Stimulated activated naive B cell treated with anti-CD40 and anti-IgM and Interleukin-4, amounts not matched to agents 10 μg/mL and 1 μg/mL and 100 μg/mL, for 72 hours (primary cell): Measurements from ENCODE around the gene RCSD1.
A peak's percentile ranks its signal among the peaks of the same experiment; 100 is the strongest.

Experiments
- ATAC-seq, 2 donors: fragments of 150-1000 bp; cut with Tn5 transposase; replicated peaks; 2 replicates each; pipeline ENCODE4 v1.10.0; 2021; ENCODE audit warnings: moderate library complexity in 1 of 2
- DNase-seq: peaks from one replicate; pipeline ENCODE4 v3.0.0; 2021
- H3K27ac Mint-ChIP-seq: one replicate; pipeline ENCODE4 v1.8.0; 2022; ENCODE audit warnings: mild to moderate bottlenecking, mixed read lengths
- H3K27me3 Mint-ChIP-seq, 2 donors: one replicate each; pipeline ENCODE4 v1.8.0; 2022; ENCODE audit warnings: mixed read lengths in 2 of 2
- H3K36me3 Mint-ChIP-seq, 2 donors: one replicate each; pipeline ENCODE4 v1.8.0; 2022; ENCODE audit warnings: mixed read lengths in 2 of 2, mild to moderate bottlenecking in 1 of 2
- H3K4me1 Mint-ChIP-seq, 2 donors: one replicate each; pipeline ENCODE4 v1.8.0; 2022; ENCODE audit warnings: mixed read lengths in 2 of 2, mild to moderate bottlenecking in 1 of 2
- H3K4me3 Mint-ChIP-seq, 2 donors: one replicate each; pipeline ENCODE4 v1.8.0; 2022; ENCODE audit warnings: mild to moderate bottlenecking in 2 of 2, mixed read lengths in 2 of 2, moderate library complexity in 1 of 2
- H3K9me3 Mint-ChIP-seq, 2 donors: one replicate each; pipeline ENCODE4 v1.8.0; 2022; ENCODE audit warnings: mixed read lengths in 2 of 2, mild to moderate bottlenecking in 1 of 2

Gene RCSD1

DNA sequence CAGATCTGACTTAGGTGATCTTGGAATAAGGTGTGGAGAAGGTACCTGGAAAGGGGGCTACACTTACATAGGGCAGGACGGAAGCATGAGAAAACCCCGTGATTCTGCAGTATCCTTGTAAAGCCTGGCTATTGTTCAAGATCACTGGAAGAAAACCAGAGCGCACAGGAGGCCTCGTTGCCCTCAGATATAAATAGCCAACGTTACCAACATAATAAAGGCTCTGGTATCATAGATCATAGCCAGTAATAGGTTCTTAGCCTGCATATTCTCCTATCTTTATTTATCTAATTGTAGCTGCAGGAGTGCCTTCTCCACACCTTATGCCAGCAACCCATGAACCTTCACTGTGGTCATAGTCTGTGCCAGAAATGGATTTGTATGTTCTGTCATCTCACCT is 55.8 kb downstream of the RCSD1 start:
- Mint-ChIP-seq H3K4me3 (no peak overlapping the region), H3K9me3 (no peaks in the 10 kb centered on the region), H3K4me1 (peaks cover 48 to 54% of the 10 kb centered on the region in 2 donors), H3K36me3 (peaks cover 40 to 73% of the 10 kb centered on the region in 2 donors), H3K27ac (peak overlapping the region; percentile 70), H3K27me3 (no peaks in the 10 kb centered on the region)
- no peak for ATAC-seq
- DNase-seq: no peak

DNA sequence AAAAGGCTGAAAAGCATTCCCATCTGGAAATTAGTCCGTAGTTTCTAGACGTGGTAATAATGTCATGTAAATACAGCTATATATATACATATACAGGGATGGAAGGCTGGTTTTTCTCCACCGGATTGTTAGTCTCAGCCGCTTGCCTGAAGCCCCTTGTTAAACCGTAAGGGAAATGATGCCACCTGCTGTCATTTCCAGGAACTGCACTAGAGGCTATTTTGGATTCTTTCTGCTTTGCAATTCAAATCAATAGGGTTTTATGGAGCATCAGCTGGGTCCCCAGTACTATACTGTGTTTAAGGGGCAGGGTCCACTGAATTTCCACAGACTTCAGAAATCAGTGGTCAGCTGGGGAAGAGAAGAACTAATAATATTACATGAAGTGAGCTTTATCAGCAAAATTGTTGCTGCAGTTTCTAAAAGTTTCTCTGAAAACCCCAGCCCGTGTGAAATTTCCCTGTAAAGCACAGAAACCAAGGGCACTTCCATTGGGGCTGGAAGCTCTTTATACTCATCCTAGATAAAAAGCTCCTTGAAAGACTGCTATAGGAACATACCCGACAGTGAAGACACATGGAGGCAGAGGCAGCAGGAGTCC is 58.0 kb downstream of the RCSD1 start:
- Mint-ChIP-seq H3K27me3 (no peaks in the 10 kb centered on the region), H3K36me3 (peaks cover 39 to 69% of the 10 kb centered on the region in 2 donors), H3K27ac (peak overlapping the region; percentile 84), H3K4me3 (peak overlapping the region in 1 of 2 donors; percentile 2), H3K4me1 (peaks cover 46 to 61% of the 10 kb centered on the region in 2 donors), H3K9me3 (no peaks in the 10 kb centered on the region)
- DNase-seq (peak; percentile 63), ATAC-seq (peak; percentile 70 to 72)

DNA sequence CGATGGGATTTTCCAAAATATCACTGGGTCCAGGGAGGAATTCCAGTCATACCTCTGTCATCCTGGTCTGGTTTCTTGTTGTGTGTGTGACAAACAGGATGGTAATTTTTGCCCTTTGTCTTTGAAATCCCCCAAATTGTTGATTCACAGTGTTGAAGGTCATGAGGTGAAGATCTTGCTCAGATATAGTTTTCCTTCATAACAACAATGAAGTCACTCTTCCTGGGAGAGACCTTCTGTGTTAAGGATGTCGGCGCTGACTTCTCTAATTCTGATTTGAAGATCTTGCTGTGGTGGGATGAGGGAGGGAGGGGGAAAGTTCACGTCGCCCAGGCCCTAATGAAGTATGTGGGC is 59.5 kb downstream of the RCSD1 start:
- peak overlapping the region; percentile 78 for H3K27ac Mint-ChIP-seq
- peaks cover 44 to 70% of the 10 kb centered on the region in 2 donors for H3K36me3 Mint-ChIP-seq
- peaks cover 47 to 70% of the 10 kb centered on the region in 2 donors for H3K4me1 Mint-ChIP-seq
- H3K4me3 Mint-ChIP-seq: peak overlapping the region in 1 of 2 donors; percentile 22
- ATAC-seq (peak; percentile 64 to 72), DNase-seq (no peak)
- no peaks in the 10 kb centered on the region for H3K27me3 Mint-ChIP-seq
- H3K9me3 Mint-ChIP-seq: no peaks in the 10 kb centered on the region

DNA sequence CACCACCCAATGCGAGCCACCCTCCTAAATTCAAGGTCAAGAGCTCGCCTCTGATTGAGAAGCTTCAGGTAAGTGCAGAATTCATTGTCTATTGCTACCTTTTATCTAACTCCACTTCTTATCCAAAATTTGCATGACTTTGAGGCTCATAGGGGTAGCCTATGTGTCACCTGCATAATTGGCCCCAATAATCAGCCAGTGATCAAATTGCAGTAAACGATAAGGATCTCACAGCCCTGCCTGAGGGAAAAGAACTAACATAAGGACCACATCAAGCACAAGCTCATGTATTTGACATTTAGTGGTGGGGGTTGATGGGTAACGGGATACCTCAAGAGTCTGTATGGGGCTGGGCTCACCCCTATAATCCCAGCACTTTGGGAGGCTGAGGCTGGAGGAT is 60.0 kb downstream of the RCSD1 start:
- H3K9me3 Mint-ChIP-seq: no peaks in the 10 kb centered on the region
- H3K36me3 Mint-ChIP-seq: peaks cover 48 to 72% of the 10 kb centered on the region in 2 donors
- DNase-seq (no peak), ATAC-seq (no peak)
- no peak overlapping the region for H3K4me3 Mint-ChIP-seq
- peaks cover 49 to 73% of the 10 kb centered on the region in 2 donors for H3K4me1 Mint-ChIP-seq
- H3K27ac Mint-ChIP-seq: peak overlapping the region; percentile 78
- H3K27me3 Mint-ChIP-seq: no peaks in the 10 kb centered on the region

DNA sequence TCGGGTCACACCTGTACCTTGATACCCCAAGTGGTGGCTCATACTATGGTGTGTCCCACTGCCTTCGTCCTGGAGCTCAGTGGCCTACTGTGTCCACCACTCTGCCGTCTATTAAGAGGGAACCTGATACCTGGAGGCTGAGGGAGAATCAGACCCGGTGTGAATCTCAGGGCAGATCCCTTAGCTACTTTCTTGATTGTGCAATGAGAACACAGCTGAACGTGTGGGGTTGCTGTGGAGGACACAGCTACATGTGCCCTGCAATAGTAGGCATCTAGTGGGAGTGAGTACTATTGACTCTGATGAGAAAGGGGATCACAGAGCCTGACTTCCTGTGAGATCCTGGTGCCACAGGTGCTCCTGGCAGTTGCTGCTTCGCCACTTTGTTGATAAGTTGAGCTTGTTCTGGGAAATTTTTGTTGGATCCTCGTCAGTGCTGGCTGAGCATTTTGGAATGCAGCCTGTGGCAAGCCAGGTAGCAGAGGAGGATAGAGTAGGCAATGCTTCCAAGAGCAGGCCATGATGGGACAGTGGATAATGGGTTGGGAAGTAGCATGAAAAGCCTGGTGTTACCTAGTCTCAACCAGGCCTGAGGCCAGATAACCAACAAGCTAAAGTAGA is 63.5 kb downstream of the RCSD1 start:
- peaks cover 58 to 80% of the 10 kb centered on the region in 2 donors for H3K36me3 Mint-ChIP-seq

DNA sequence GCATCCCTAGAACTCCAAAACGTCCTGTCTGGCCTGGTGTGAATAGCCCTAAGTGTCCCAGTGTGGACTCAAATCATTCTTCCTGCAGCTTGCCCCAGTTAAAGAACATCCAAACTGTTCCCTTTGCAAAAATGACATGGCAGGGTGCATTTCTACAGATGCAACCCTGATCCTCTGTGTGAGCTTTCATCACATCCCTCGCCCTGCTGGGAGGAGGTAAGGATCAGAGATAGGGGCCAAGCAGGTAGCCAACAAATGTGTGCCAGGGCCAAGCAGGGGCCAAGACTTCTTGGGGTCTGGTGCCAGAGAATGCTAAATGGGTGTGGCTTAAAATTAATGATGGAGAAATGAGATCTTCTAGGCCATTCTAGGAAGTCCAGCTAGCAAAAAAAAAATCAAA is 64.7 kb downstream of the RCSD1 start:
- Mint-ChIP-seq H3K4me1 (peaks cover 38 to 58% of the 10 kb centered on the region in 2 donors), H3K36me3 (peaks cover 59 to 83% of the 10 kb centered on the region in 2 donors), H3K27ac (peak overlapping the region; percentile 63), H3K4me3 (no peak overlapping the region), H3K9me3 (no peaks in the 10 kb centered on the region), H3K27me3 (no peaks in the 10 kb centered on the region)
- ATAC-seq (no peak), DNase-seq (no peak)

More for the DNA sequence above, 63.5 kb downstream of the RCSD1 start:
- Mint-ChIP-seq H3K27me3 (no peaks in the 10 kb centered on the region), H3K4me1 (peaks cover 41 to 63% of the 10 kb centered on the region in 2 donors), H3K4me3 (no peak overlapping the region), H3K27ac (peak overlapping the region; percentile 62), H3K9me3 (no peaks in the 10 kb centered on the region)
- DNase-seq: no peak
- no peak for ATAC-seq

DNA sequence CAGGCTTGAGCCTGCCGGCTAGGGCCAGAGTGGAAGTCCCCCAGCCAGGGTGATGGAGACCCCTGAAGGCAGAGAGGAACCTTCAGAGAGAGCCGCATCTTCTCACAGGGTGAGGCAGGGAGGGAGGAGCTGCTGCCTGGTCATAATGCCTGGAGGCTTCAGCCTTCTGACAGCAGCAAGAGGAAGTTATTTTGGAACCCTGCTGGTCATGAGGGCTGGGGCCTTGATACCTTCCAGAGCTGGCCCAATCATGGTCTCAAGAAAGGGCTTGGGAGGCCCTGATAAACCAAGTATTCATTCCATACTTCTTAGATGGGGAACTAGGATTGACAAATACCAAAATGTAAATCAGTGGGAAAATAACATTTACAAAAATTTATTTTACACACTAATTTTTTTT is 65.1 kb downstream of the RCSD1 start:
- no peak for DNase-seq
- H3K4me1 Mint-ChIP-seq: peaks cover 37 to 58% of the 10 kb centered on the region in 2 donors
- peak overlapping the region; percentile 63 for H3K27ac Mint-ChIP-seq
- no peaks in the 10 kb centered on the region for H3K27me3 Mint-ChIP-seq
- no peaks in the 10 kb centered on the region for H3K9me3 Mint-ChIP-seq
- no peak for ATAC-seq
- no peak overlapping the region for H3K4me3 Mint-ChIP-seq
- peaks cover 60 to 83% of the 10 kb centered on the region in 2 donors for H3K36me3 Mint-ChIP-seq

DNA sequence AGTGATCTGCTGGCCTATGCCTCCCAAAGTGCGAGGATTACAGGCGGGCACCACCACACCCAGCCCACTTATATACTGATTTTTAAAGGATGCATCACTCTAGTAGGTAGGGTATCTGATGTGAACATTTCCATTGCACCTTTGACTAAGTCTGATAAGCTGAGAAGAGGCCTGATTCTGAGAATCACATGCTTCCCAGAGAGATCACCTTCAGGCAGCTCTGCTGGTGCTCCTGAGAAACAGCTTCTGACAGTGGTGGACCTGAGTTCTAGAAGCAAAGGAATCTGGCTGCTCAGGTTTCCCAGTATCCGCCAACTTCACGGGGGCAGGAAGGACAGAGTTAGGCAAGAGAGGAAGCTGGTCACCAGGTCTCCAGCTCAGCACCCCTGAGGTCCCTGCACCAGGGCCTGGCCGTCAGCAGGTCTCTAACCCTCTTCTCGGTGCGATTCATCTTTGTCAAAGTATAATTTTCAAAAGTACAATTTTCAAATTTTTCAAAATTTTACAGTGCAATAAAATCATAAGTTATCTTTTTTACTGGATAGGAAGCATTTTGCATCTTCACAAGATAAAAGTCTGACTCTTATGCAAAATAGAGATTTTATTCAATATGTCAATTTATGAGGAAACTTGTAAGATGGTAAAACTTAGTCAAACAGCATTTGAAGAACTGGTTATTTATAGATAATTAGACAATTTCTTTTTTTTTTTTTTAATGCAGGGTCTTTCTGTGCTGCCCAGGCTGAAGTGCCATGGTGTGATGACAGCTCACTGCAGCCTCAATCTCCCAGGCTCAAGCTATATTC is 65.9 kb downstream of the RCSD1 start:
- Mint-ChIP-seq H3K4me3 (no peak overlapping the region), H3K4me1 (peaks cover 37 to 50% of the 10 kb centered on the region in 2 donors), H3K27ac (peak overlapping the region; percentile 9), H3K9me3 (no peaks in the 10 kb centered on the region), H3K27me3 (no peaks in the 10 kb centered on the region), H3K36me3 (peaks cover 58 to 80% of the 10 kb centered on the region in 2 donors)
- DNase-seq (no peak), ATAC-seq (no peak)

DNA sequence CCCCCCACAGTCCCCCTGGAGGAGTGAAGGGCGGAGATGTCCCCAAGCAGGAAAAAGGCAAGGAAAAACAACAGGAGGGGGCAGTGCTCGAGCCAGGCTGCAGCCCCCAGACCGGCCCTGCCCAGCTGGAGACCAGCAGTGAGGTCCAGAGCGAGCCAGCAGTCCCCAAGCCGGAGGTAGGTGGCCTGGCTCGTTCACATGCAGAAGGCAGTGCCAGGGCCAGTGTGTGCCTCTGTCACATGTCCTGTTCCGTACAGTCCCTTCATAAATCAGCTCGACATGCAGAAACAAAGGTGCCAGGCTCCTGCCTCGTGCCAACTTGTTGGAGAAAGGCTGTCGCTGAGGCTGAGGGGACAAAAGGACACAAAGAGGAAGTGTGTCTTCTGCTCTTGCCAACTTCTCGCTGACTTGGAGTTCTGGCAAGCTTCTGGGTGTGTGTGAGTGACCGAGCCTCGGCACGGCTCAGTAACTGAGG is 67.7 kb downstream of the RCSD1 start:
- DNase-seq (no peak), ATAC-seq (peak; percentile 61 to 65)
- Mint-ChIP-seq H3K27ac (peak overlapping the region; percentile 63), H3K9me3 (no peaks in the 10 kb centered on the region), H3K4me3 (peak overlapping the region in 1 of 2 donors; percentile 45), H3K36me3 (peaks cover 61 to 81% of the 10 kb centered on the region in 2 donors), H3K27me3 (no peaks in the 10 kb centered on the region), H3K4me1 (peaks cover 35 to 45% of the 10 kb centered on the region in 2 donors)

DNA sequence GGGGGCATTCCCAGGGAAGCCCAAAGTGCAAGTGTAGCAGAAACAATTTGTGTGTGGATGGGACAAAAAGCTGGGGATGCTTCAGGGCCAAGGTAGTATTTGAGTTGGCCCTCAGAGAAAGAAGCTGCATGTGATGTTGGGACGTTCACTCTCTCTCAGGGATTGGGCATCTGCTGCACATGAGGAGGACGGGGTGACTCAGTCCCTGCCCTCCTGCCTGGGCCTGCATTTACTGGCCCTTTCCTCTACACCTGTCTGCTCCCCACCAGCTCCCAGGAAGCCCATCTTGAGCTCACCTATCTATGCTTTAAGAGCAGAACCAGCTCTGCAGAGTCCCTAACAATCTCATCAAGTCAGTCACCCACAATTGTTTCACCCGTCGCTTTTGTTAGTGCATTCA is 68.3 kb downstream of the RCSD1 start:
- H3K27ac Mint-ChIP-seq: peak overlapping the region; percentile 63
- DNase-seq: no peak
- ATAC-seq: no peak
- no peaks in the 10 kb centered on the region for H3K27me3 Mint-ChIP-seq
- no peak overlapping the region for H3K4me3 Mint-ChIP-seq
- H3K9me3 Mint-ChIP-seq: no peaks in the 10 kb centered on the region
- H3K4me1 Mint-ChIP-seq: peaks cover 38 to 48% of the 10 kb centered on the region in 2 donors
- H3K36me3 Mint-ChIP-seq: peaks cover 63 to 82% of the 10 kb centered on the region in 2 donors

DNA sequence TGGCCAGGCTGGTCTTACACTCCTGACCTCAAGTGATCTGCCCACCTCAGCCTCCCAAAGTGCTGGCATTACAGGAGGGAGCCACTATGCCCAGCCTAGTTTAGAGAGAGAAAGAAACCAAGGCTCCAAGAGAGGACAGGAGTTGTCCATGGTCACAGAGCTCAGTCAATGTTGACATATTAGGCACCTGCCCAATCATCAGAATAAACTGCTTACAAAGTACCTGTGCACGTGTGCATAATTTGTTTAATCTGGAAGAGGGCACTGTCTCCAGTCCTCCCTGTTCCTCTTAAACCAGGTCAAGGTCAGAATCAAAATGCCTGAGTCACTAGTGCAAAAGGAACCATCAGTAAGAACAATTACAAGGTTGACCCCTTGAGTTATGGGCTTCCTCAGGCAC is 71.5 kb downstream of the RCSD1 start:
- peak overlapping the region; percentile 27 for H3K27ac Mint-ChIP-seq
- no peak overlapping the region for H3K4me3 Mint-ChIP-seq
- H3K36me3 Mint-ChIP-seq: peaks cover 67 to 85% of the 10 kb centered on the region in 2 donors
- no peaks in the 10 kb centered on the region for H3K27me3 Mint-ChIP-seq
- DNase-seq: no peak
- no peaks in the 10 kb centered on the region for H3K9me3 Mint-ChIP-seq
- ATAC-seq: no peak
- peaks cover 48 to 50% of the 10 kb centered on the region in 2 donors for H3K4me1 Mint-ChIP-seq

DNA sequence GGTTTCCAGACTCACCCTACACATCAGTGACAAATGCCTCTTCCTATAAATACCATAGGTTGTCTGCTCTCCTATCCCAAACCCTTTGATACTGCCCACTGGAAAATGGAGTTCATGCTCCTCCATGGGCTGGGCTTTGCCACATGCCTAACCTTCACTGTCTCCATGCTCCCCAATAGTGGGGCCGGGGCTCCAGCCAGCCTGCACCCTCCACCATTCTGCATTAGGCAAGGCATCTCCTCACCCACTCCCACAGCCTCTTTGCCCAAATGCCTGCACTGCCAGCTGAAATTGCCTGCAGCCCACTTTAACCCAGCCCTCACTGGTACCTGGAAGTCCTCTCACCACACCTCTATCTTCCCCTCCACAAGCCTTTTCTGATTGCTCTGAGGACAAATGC is 73.5 kb downstream of the RCSD1 start:
- Mint-ChIP-seq H3K4me1 (peaks cover 51 to 55% of the 10 kb centered on the region in 2 donors), H3K9me3 (no peaks in the 10 kb centered on the region), H3K27ac (peak overlapping the region; percentile 56), H3K4me3 (no peak overlapping the region), H3K36me3 (peaks cover 54 to 69% of the 10 kb centered on the region in 2 donors), H3K27me3 (no peaks in the 10 kb centered on the region)
- no peak for DNase-seq
- ATAC-seq: no peak

DNA sequence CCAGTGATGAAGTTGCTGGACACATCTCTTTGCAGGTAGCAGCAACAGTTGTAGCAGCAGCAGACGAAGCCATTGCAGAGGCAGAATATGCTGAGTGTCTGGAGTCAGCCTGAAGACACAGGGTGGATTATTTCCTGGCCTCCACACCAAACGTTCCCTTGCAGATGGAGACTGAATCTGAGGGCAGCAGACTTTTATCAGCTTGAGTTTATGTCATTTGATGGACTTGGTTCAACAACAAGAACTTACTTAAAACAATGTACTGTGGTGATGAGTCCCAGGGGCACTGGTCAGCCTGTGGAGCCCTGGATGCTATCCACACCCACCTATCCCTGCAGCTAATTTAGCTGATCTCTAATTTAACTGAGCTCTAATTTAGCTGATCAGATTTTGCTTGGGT is 74.7 kb downstream of the RCSD1 start:
- ATAC-seq (no peak), DNase-seq (no peak)
- Mint-ChIP-seq H3K27me3 (no peaks in the 10 kb centered on the region), H3K4me3 (no peak overlapping the region), H3K4me1 (peaks cover 55 to 59% of the 10 kb centered on the region in 2 donors), H3K9me3 (no peaks in the 10 kb centered on the region), H3K27ac (no peak overlapping the region), H3K36me3 (peaks cover 44 to 57% of the 10 kb centered on the region in 2 donors)

DNA sequence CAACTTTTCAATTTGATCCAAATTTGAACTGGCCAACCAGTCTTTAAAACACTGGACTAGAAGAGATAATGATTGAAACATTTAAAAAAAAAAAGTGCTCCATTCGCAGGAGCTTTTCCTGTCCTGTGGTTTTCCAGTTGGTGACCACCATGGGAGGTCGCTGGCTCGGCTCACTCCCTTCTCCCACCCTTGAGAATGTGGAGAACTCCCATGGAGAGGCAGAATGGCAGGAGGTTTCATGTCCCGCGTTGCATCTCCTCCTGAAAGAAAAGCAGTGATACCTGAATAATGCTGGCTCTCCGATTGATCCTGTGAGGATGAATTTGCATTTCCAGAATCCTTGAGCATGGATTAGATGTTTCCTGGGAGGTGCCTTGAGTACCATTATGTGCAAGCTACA is 75.2 kb downstream of the RCSD1 start:
- no peak for ATAC-seq
- no peak overlapping the region for H3K4me3 Mint-ChIP-seq
- peaks cover 52 to 60% of the 10 kb centered on the region in 2 donors for H3K4me1 Mint-ChIP-seq
- H3K27me3 Mint-ChIP-seq: no peaks in the 10 kb centered on the region
- H3K27ac Mint-ChIP-seq: no peak overlapping the region
- no peak for DNase-seq
- H3K36me3 Mint-ChIP-seq: peaks cover 39 to 52% of the 10 kb centered on the region in 2 donors
- H3K9me3 Mint-ChIP-seq: no peaks in the 10 kb centered on the region
